Calu3 (cell line): Measurements from ENCODE around the gene SND1. TPM values are rescaled to one million over a fixed set of nuclear protein-coding genes. Genes with fewer than 3 reads are reported as not detected.
A peak's percentile ranks its signal among the peaks of the same experiment; 100 is the strongest.

Source experiments
- BruUV-seq: library from RNA; stranded (reverse); fragments of 400-500 nt; replicated peaks from 2 replicates; lab custom pipeline; 2021; lab: Mats Ljungman, UMichigan
- CTCF ChIA-PET: fragments of 300-600 bp; sonication (Branson Sonifier 250); formaldehyde crosslinking; loops from one replicate; lab custom pipeline; 2022; ENCODE audit warnings: antibody characterized with exemption; lab: Charles Lee
- DNase-seq: peaks from one replicate; pipeline ENCODE4 v3.0.0; 2022
- H3K27ac Mint-ChIP-seq: one replicate; pipeline ENCODE4 v1.8.0; 2022; ENCODE audit warnings: mixed read lengths; ENCODE audit not compliant: unreplicated experiment
- H3K27me3 Mint-ChIP-seq: one replicate; pipeline ENCODE4 v1.8.0; 2022; ENCODE audit warnings: mixed read lengths; ENCODE audit not compliant: unreplicated experiment
- H3K36me3 Mint-ChIP-seq: one replicate; pipeline ENCODE4 v1.8.0; 2022; ENCODE audit warnings: mild to moderate bottlenecking, moderate library complexity, mixed read lengths; ENCODE audit not compliant: insufficient read depth, unreplicated experiment
- H3K4me1 Mint-ChIP-seq: one replicate; pipeline ENCODE4 v1.8.0; 2022; ENCODE audit warnings: mild to moderate bottlenecking, low read depth, mixed read lengths; ENCODE audit not compliant: unreplicated experiment
- H3K4me3 Mint-ChIP-seq: one replicate; pipeline ENCODE4 v1.8.0; 2022; ENCODE audit warnings: mild to moderate bottlenecking, low read depth, moderate library complexity, mixed read lengths; ENCODE audit not compliant: unreplicated experiment
- H3K9me3 Mint-ChIP-seq: one replicate; pipeline ENCODE4 v1.8.0; 2022; ENCODE audit warnings: low read depth, mixed read lengths; ENCODE audit not compliant: unreplicated experiment
- intact Hi-C: fragments of 100-400 bp; cut with micrococcal nuclease; formaldehyde crosslinking; loops from one replicate; pipeline ENCODE4 v1.10.0; 2022; ENCODE audit not compliant: unreplicated experiment
- total RNA-seq: library from RNA; stranded (reverse); gene quantifications from 2 replicates; pipeline ENCODE4 v1.2.3, GENCODE V29; 2022
- TF ChIP-seq, protein P1 (sequence below): fragments of 200-600 bp; IDR thresholded peaks from one replicate; pipeline ENCODE4 v1.8.0; 2022; ENCODE audit warnings: antibody characterized with exemption; ENCODE audit not compliant: unreplicated experiment

SND1 gene
- total RNA-seq, 1 experiment from 2014 or later, result 205 TPM

DNA sequence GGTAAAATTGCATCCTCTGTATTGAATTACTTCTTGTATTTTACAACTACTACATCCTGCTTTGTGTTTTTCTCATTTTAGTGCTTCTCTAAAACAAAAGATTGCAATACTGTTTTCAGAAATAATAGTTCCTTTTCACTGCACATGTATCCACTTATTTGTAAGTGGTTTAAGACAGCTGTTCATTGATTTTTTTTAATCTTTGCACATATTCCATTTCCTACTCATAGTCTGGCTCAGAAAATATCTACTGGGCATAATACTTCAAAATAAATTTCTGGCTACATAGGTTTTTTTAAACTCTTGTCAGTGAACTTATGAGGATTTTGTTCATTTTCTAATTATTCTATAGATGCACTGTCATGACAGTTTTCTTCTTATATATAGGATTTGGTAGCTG is 54.8 kb downstream of the SND1 start:
- Mint-ChIP-seq H3K36me3 (peaks cover 58% of the 10 kb centered on the region), H3K4me1 (peaks cover 23% of the 10 kb centered on the region), H3K27ac (no peak overlapping the region), H3K9me3 (peaks cover 2% of the 10 kb centered on the region), H3K4me3 (no peak overlapping the region), H3K27me3 (no peaks in the 10 kb centered on the region)
- TF ChIP-seq, protein P1, sequence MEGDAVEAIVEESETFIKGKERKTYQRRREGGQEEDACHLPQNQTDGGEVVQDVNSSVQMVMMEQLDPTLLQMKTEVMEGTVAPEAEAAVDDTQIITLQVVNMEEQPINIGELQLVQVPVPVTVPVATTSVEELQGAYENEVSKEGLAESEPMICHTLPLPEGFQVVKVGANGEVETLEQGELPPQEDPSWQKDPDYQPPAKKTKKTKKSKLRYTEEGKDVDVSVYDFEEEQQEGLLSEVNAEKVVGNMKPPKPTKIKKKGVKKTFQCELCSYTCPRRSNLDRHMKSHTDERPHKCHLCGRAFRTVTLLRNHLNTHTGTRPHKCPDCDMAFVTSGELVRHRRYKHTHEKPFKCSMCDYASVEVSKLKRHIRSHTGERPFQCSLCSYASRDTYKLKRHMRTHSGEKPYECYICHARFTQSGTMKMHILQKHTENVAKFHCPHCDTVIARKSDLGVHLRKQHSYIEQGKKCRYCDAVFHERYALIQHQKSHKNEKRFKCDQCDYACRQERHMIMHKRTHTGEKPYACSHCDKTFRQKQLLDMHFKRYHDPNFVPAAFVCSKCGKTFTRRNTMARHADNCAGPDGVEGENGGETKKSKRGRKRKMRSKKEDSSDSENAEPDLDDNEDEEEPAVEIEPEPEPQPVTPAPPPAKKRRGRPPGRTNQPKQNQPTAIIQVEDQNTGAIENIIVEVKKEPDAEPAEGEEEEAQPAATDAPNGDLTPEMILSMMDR, result no peak
- intact Hi-C loops, result loop anchor here (10.0 kb wide), 1 partner anchor 318 kb away; no protein-coding TSS in a partner anchor
- no TSS peak for BruUV-seq
- no peak for DNase-seq
- CTCF ChIA-PET, result no interaction called here

- no peak overlapping the region for H3K4me3 Mint-ChIP-seq
- peaks cover 4% of the 10 kb centered on the region for H3K9me3 Mint-ChIP-seq
- no peaks in the 10 kb centered on the region for H3K27me3 Mint-ChIP-seq
- H3K4me1 Mint-ChIP-seq, result peaks cover 23% of the 10 kb centered on the region
- DNase-seq, result no peak
- no peak overlapping the region for H3K27ac Mint-ChIP-seq
- no TSS peak for BruUV-seq
- TF ChIP-seq, protein P1, result no peak
- peaks cover 65% of the 10 kb centered on the region for H3K36me3 Mint-ChIP-seq
- CTCF ChIA-PET, result interaction anchor here (0.6 to 1.0 kb wide), 4 partner anchors 84 to 1607 kb away, joined by 3 to 5 read pairs (median 4); no protein-coding TSS in a partner anchor
- intact Hi-C loops, result loop anchor here (1.0 to 10.0 kb wide), 2 partner anchors 317 to 500 kb away; no protein-coding TSS in a partner anchor
Observed at GRCh38 chr7:127708201-127708600, 56.2 kb downstream of the SND1 start.

DNA sequence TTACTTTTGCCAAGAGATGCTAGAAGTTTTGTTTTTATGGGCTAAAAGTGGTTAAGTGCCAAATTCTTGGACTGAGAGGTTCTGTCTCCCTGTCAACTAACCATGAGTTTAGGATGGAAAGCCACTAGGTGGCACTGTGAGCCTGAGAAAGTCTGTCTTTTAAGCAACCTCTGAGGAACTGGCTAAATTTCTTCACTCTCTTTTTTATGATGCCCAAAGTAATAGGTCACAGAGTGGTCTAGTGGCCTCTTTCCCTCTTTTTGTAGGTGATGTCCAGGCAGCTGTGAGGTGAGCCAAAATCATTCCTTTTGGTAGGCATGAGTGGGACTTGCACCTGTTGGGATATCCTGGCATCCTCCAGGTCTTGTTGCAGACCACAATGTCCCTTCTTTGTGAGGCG is 56.8 kb downstream of the SND1 start:
- intact Hi-C loops, result loop anchor here (1.0 to 10.0 kb wide), 2 partner anchors 316 to 500 kb away; no protein-coding TSS in a partner anchor
- BruUV-seq, result no TSS peak
- H3K4me1 Mint-ChIP-seq, result peaks cover 20% of the 10 kb centered on the region
- TF ChIP-seq, protein P1, result peak; percentile 76
- CTCF ChIA-PET, result interaction anchor here (0.6 to 1.0 kb wide), 3 partner anchors 244 to 1606 kb away, joined by 4 to 5 read pairs (median 4); no protein-coding TSS in a partner anchor
- peaks cover 59% of the 10 kb centered on the region for H3K36me3 Mint-ChIP-seq
- peak; percentile 73 for DNase-seq
- no peak overlapping the region for H3K27ac Mint-ChIP-seq
- H3K9me3 Mint-ChIP-seq, result peaks cover 4% of the 10 kb centered on the region
- H3K4me3 Mint-ChIP-seq, result no peak overlapping the region
- no peaks in the 10 kb centered on the region for H3K27me3 Mint-ChIP-seq

DNA sequence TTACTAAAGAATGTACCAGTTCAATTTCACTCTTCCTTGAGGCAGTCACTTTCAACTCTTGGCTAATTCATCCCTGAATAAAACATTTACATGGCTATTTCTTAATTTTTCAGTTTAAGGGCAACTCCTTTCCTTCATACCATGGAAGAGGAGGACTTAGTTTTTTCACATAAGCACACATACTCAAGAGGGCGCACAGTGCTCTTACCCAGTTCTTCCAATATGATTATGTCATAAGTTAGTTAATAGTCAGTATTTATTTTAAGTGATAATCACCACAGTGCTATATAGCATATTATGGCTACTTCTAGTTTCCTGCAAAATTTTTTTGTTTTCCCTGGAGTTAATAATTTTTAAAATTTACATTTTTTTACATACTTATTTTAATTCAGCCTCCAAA is 58.6 kb downstream of the SND1 start:
- no peak overlapping the region for H3K4me3 Mint-ChIP-seq
- H3K9me3 Mint-ChIP-seq, result peaks cover 4% of the 10 kb centered on the region
- H3K36me3 Mint-ChIP-seq, result peaks cover 57% of the 10 kb centered on the region
- H3K27me3 Mint-ChIP-seq, result no peaks in the 10 kb centered on the region
- intact Hi-C loops, result loop anchor here (10.0 kb wide), 1 partner anchor 424 kb away; no protein-coding TSS in a partner anchor
- no TSS peak for BruUV-seq
- H3K4me1 Mint-ChIP-seq, result peaks cover 10% of the 10 kb centered on the region
- no peak overlapping the region for H3K27ac Mint-ChIP-seq
- TF ChIP-seq, protein P1, result no peak
- CTCF ChIA-PET, result interaction anchor here (0.7 kb wide), 1 partner anchor 499 kb away, joined by 10 read pairs; no protein-coding TSS in a partner anchor
- DNase-seq, result no peak
